ENCODE results near the gene CACNA1D.

Gene CACNA1D

DNA sequence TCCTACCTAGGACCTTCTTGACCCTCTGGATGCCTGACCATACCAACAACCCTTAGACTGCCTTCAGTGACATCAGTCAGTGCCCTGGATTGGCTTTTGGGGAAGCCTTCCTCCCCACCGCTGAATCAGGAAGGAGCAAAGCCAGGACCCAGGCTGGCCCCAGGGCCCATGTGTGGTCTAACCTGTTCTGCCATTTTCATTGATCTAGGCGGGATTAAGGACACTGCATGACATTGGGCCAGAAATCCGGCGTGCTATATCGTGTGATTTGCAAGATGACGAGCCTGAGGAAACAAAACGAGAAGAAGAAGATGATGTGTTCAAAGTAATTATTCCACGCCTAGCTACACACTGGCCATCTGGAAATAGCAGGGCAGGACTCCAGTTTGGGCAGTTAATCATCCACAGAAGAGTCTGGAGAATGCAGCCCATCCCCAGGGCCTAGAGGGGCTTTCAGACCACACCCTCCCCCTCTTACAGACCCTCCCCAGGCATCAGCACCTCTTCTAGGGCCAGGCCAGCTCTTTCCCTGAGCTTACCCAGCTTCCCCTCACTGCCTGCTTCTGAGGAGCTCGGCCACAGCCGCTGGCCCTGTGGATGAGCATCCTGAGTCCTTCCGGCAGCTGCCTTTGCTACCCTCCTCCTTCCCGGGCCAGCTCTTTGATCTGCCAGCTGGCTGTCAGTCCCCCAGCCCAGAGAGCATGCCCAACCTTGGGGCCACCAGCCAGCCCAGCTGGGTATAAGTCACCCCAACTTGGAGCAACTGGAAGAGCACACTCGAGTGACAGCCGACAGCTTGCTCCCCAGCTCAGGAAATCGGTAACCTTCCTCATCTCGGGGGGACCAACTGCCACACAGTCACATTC is 305.9 kb downstream of the CACNA1D start:
- H3K27ac Mint-ChIP-seq, result no peak overlapping the region

DNA sequence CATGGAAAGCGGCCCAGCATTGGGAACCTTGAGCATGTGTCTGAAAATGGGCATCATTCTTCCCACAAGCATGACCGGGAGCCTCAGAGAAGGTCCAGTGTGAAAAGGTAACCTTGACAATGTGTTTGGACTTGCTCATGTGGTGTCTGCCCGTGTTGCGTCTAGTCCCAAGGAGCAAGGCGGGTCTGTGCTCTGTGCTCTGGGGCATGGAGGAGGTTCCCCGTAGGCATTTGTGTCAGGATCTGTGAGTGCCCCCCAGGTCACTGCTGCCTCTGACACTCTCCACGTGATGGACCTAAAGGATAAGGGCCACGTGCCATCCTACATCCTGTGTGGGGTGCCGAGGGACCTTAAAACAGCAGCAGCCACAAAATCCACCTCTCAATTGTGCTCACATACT is 306.9 kb downstream of the CACNA1D start:
- Mint-ChIP-seq H3K27ac (no peak overlapping the region), H3K4me3 (no peak overlapping the region)

More for the DNA sequence above, 305.9 kb downstream of the CACNA1D start:
- Mint-ChIP-seq H3K36me3 (ENCODE audit: low read depth) (no peaks in the 10 kb centered on the region), H3K4me1 (ENCODE audit: low read depth) (no peaks in the 10 kb centered on the region), H3K27me3 (no peaks in the 10 kb centered on the region), H3K4me3 (no peak overlapping the region), H3K9me3 (no peaks in the 10 kb centered on the region)
- DNase-seq, result no peak

GRCh38 chr3:53802256-53802880 is 308.0 kb downstream of the CACNA1D start:
- no peak overlapping the region for H3K27ac Mint-ChIP-seq
- no peaks in the 10 kb centered on the region for H3K4me1 Mint-ChIP-seq (ENCODE audit: low read depth)
- H3K27me3 Mint-ChIP-seq, result peaks cover 6% of the 10 kb centered on the region
- no peaks in the 10 kb centered on the region for H3K36me3 Mint-ChIP-seq (ENCODE audit: low read depth)
- no peak overlapping the region for H3K4me3 Mint-ChIP-seq
- DNase-seq, result no peak
- no peaks in the 10 kb centered on the region for H3K9me3 Mint-ChIP-seq

More for the DNA sequence above, 306.9 kb downstream of the CACNA1D start:
- Mint-ChIP-seq H3K36me3 (ENCODE audit: low read depth) (no peaks in the 10 kb centered on the region), H3K4me1 (ENCODE audit: low read depth) (no peaks in the 10 kb centered on the region), H3K27me3 (no peaks in the 10 kb centered on the region), H3K9me3 (no peaks in the 10 kb centered on the region)
- no peak for DNase-seq

DNA sequence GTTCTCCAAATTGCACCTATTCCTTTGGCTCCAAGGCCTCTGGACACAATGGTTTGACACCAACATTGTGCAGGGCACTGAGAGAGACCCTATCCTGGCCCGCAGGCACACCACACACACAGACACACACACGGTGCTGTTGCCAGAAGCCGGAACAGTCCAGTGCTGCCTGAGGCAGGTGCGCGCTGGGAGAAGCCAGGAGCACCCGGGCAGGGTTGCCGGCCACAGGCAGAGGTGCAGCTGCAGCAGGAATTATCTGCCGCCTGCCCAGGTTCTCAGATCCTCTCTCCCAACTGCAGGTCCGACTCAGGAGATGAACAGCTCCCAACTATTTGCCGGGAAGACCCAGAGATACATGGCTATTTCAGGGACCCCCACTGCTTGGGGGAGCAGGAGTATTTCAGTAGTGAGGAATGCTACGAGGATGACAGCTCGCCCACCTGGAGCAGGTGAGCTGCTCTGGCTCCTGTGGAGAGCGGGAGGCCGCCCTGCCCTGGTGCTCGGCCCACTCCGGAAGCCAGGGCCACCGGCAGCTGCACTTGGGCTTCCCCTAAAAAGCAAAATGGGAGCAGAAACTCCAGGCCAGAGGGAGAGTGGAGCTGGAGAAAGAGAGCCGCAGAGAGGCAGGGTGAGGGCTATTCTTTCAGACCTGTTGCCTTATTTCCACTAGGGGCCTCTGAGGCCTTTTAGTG is 308.9 kb downstream of the CACNA1D start:
- no peak overlapping the region for H3K27ac Mint-ChIP-seq

GRCh38 chr3:53803816-53804695 is 309.6 kb downstream of the CACNA1D start:
- peaks cover 6% of the 10 kb centered on the region for H3K27me3 Mint-ChIP-seq

More for the DNA sequence above, 308.9 kb downstream of the CACNA1D start:
- Mint-ChIP-seq H3K27me3 (peaks cover 6% of the 10 kb centered on the region), H3K4me1 (ENCODE audit: low read depth) (no peaks in the 10 kb centered on the region), H3K9me3 (no peaks in the 10 kb centered on the region), H3K36me3 (ENCODE audit: low read depth) (no peaks in the 10 kb centered on the region), H3K4me3 (no peak overlapping the region)
- no peak for DNase-seq

GRCh38 chr3:53804697-53805462 is 310.5 kb downstream of the CACNA1D start:
- DNase-seq, result no peak
- no peaks in the 10 kb centered on the region for H3K9me3 Mint-ChIP-seq
- no peaks in the 10 kb centered on the region for H3K36me3 Mint-ChIP-seq (ENCODE audit: low read depth)
- H3K4me3 Mint-ChIP-seq, result no peak overlapping the region
- peaks cover 6% of the 10 kb centered on the region for H3K27me3 Mint-ChIP-seq
- no peaks in the 10 kb centered on the region for H3K4me1 Mint-ChIP-seq (ENCODE audit: low read depth)
- no peak overlapping the region for H3K27ac Mint-ChIP-seq

More at GRCh38 chr3:53803816-53804695, 309.6 kb downstream of the CACNA1D start:
- Mint-ChIP-seq H3K9me3 (no peaks in the 10 kb centered on the region), H3K36me3 (ENCODE audit: low read depth) (no peaks in the 10 kb centered on the region), H3K4me3 (no peak overlapping the region), H3K27ac (no peak overlapping the region), H3K4me1 (ENCODE audit: low read depth) (no peaks in the 10 kb centered on the region)
- no peak for DNase-seq

DNA sequence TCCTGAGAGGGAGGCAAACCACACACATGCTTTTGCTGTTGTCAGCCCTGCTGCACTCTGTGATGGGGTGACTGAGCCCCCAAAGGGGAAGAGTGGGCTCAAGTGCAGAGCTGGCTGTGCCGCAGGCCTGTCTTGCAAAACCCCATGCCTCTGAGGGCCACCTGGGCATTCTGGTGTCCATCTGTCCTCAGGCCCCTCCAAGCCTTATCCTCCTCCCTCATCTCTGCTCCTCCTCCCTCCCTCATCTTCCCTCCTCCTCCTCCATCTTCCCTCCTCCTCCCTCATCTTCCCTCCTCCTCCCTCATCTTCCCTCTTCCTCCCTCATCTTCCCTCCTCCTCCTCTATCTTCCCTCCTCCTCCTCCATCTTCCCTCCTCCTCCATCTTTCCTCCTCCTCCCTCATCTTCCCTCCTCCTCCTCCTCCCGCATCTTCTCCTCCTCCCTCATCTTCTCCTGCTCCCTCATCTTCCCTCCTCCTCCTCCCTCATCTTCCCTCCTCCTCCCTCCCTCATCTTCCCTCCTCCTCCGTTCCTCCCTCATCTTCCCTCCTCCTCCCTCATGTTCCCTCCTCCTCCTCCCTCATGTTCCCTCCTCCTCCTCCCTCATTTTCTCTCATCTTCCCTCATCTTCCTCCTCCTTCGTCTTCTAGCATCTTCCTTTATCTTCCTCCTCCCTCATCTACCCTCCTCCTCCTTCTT is 311.2 kb downstream of the CACNA1D start:
- Mint-ChIP-seq H3K36me3 (ENCODE audit: low read depth) (no peaks in the 10 kb centered on the region), H3K4me3 (no peak overlapping the region), H3K27me3 (peaks cover 6% of the 10 kb centered on the region), H3K27ac (no peak overlapping the region), H3K9me3 (no peaks in the 10 kb centered on the region), H3K4me1 (ENCODE audit: low read depth) (no peaks in the 10 kb centered on the region)
- DNase-seq, result no peak

- no peaks in the 10 kb centered on the region for H3K36me3 Mint-ChIP-seq (ENCODE audit: low read depth)
- H3K27me3 Mint-ChIP-seq, result peaks cover 6% of the 10 kb centered on the region
- H3K4me1 Mint-ChIP-seq (ENCODE audit: low read depth), result no peaks in the 10 kb centered on the region
- no peaks in the 10 kb centered on the region for H3K9me3 Mint-ChIP-seq
- no peak overlapping the region for H3K27ac Mint-ChIP-seq
- H3K4me3 Mint-ChIP-seq, result no peak overlapping the region
- DNase-seq, result no peak
These were observed 312.0 kb downstream of the CACNA1D start for GRCh38 chr3:53806182-53807116.

DNA sequence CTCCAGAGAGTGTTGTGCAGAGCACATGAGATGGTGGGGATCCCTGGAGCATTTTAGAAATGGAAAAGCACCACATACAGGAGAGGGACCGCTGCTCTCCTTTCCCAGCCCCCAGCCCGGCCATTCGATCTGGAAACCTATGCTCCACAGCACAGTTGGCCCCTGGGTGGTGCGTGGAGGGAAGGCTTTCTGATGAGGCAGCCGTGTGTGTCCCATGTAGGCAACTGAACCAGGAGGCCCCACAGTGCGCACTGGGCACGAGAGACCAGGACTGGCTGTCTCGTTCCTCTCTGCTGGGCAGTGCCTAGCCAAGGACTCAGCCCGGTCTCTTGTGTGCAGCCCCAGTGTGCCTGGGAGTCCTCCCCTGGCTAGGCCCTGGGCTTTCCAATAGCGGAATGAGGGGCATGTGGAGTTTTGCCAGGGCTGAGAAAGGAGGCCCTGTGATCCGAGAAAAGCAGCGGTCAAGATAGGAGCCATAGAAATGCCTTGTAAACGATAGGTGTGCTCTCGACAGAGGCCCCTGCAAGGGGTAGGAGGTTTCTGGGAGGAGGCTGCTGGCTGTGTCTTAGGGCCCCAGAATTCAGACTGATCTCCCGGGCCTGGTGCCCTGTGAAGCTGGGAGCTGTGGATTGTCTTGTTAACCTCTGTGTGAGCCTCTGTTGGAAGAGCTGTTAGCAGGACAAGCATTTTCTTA is 312.9 kb downstream of the CACNA1D start:
- no peak for DNase-seq
- Mint-ChIP-seq H3K9me3 (no peaks in the 10 kb centered on the region), H3K27me3 (peaks cover 6% of the 10 kb centered on the region), H3K27ac (no peak overlapping the region), H3K36me3 (ENCODE audit: low read depth) (no peaks in the 10 kb centered on the region), H3K4me3 (no peak overlapping the region), H3K4me1 (ENCODE audit: low read depth) (no peaks in the 10 kb centered on the region)

- Mint-ChIP-seq H3K27me3 (peaks cover 6% of the 10 kb centered on the region), H3K4me3 (no peak overlapping the region), H3K4me1 (ENCODE audit: low read depth) (no peaks in the 10 kb centered on the region), H3K27ac (no peak overlapping the region), H3K9me3 (no peaks in the 10 kb centered on the region), H3K36me3 (ENCODE audit: low read depth) (no peaks in the 10 kb centered on the region)
- no peak for DNase-seq
These were observed 314.1 kb downstream of the CACNA1D start for GRCh38 chr3:53808496-53808895.

DNA sequence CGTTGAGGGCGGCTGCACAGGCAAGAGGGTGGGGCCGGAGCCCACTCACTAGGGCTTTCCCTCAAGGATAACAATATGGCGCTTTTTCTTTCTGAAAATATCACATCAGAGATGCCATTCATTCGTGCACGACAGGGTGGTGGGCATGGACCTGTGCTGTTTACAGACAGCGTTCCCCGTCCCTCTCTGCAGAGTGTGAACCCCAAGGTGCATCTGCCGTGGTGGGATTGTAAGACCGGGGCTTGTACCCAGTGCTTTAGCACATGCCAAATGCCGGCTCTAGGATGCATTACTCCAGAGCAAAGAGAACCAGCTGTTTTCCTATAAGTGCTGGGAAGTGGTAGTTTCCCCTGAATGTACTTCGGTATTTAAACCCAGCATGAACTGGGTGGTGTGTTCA is 314.9 kb downstream of the CACNA1D start:
- no peak for DNase-seq
- Mint-ChIP-seq H3K4me1 (ENCODE audit: low read depth) (no peaks in the 10 kb centered on the region), H3K36me3 (ENCODE audit: low read depth) (no peaks in the 10 kb centered on the region)

More for the DNA sequence above, 314.9 kb downstream of the CACNA1D start:
- Mint-ChIP-seq H3K27ac (no peak overlapping the region), H3K9me3 (no peaks in the 10 kb centered on the region), H3K27me3 (peaks cover 6% of the 10 kb centered on the region), H3K4me3 (no peak overlapping the region)
